Measurements from ENCODE around the gene NET1.

GRCh38 chr10:5500910-5501309 lies 88.6 kb downstream of the NET1 start:
- TF ChIP-seq EZH2phosphoT487 (IDR thresholded peaks at IDR 0.05; ENCODE audit: insufficient read depth, low read depth) (no peak), EZH2 (IDR thresholded peaks at IDR 0.05; ENCODE audit: insufficient read depth, poor library complexity, severe bottlenecking) (no peak)

Measured in GM23248 (cell line).